ENCODE results near the gene GXYLT1.

DNA sequence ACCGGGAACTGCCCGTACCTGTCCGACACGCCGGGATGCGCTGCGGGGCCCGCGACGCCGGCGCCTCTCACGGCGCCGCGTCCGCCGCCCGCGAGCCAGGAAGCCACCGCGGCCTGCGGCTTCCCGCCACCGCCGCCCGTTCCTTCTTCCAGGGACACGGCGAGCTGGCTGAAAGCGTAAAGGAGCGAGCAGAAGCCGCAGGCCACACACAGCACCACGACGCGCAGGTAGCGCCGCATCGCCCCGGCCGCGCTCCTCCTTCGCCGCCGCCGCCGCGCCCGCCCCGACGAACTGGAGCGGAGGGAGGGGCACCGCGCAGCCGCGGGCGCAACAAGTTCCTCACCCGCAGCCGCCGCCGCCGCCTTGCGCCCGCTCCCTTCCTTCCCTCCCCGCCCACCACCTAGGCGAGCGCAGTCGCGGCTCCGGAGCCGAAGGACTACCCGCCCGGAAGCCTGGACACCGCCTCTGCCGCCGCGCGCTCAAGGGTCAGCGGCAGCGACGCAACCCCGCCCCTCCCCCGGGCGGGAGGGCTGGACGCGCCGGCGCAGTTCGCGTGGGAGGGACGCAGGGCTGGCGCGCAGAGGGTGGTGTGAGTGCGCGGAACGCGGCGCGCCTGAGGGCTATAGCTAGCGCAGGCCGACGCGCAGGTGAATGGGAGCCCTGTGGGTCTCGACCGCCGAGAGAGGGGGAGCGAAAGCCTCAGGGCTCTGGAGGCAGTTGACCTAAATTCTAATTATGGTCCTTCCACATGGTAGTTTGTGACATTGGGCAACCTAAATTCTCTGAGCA is at the start of gene GXYLT1:
- TF ChIP-seq, protein P1, sequence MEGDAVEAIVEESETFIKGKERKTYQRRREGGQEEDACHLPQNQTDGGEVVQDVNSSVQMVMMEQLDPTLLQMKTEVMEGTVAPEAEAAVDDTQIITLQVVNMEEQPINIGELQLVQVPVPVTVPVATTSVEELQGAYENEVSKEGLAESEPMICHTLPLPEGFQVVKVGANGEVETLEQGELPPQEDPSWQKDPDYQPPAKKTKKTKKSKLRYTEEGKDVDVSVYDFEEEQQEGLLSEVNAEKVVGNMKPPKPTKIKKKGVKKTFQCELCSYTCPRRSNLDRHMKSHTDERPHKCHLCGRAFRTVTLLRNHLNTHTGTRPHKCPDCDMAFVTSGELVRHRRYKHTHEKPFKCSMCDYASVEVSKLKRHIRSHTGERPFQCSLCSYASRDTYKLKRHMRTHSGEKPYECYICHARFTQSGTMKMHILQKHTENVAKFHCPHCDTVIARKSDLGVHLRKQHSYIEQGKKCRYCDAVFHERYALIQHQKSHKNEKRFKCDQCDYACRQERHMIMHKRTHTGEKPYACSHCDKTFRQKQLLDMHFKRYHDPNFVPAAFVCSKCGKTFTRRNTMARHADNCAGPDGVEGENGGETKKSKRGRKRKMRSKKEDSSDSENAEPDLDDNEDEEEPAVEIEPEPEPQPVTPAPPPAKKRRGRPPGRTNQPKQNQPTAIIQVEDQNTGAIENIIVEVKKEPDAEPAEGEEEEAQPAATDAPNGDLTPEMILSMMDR (IDR thresholded peaks at IDR 0.05 in 8 of 11, conservative IDR thresholded peaks at IDR 0.05 in 3 of 11), result peak in 3 of 11 experiments; percentile 7 to 28 (median 25)
- peak; percentile 90 to 95 (median 95) for TF ChIP-seq POLR2AphosphoS5 (IDR thresholded peaks at IDR 0.05)
- TF ChIP-seq POLR2A (IDR thresholded peaks at IDR 0.05), result peak in 2 of 3 donors; percentile 59 to 69

All from spleen (tissue), 7 donors.